ENCODE data around the gene ANO4. TPM values are rescaled to one million over a fixed set of nuclear protein-coding genes. Genes with fewer than 3 reads are reported as not detected.

The ANO4 gene
- total RNA-seq, 1 experiment from 2014 or later, result 5.7 TPM

GRCh38 chr12:101047652-101048051, 253.1 kb downstream of the ANO4 start:
- no peak for DNase-seq
- H4K91ac ChIP-seq (ENCODE audit: insufficient read length, low read depth, low read length), result no peak overlapping the region
- no peak overlapping the region for H2AFZ ChIP-seq (ENCODE audit: low read length)
- H4K8ac ChIP-seq (replicated peaks; ENCODE audit: insufficient read length, low read depth, low read length), result no peak overlapping the region
- no peak overlapping the region for H3K23ac ChIP-seq (ENCODE audit: insufficient read length, low read depth, low read length)
- H3K56ac ChIP-seq (ENCODE audit: insufficient read length, low read depth, low read length), result no peak overlapping the region
- H2BK120ac ChIP-seq (ENCODE audit: low read depth, low read length, poor library complexity, severe bottlenecking), result no peak overlapping the region
- no peak overlapping the region for H3K9ac ChIP-seq (ENCODE audit: extremely low read depth, insufficient read length, low read length)
- H2BK20ac ChIP-seq (ENCODE audit: low read depth, low read length, poor library complexity, severe bottlenecking), result no peak overlapping the region
- no peaks in the 10 kb centered on the region for H3K4me1 ChIP-seq (ENCODE audit: insufficient read depth, low read length)
- no peaks in the 10 kb centered on the region for H3K23me2 ChIP-seq (ENCODE audit: insufficient read length, low read depth, low read length, poor library complexity, severe bottlenecking)
- H3K9me3 Mint-ChIP-seq, result no peaks in the 10 kb centered on the region
- H3K79me2 ChIP-seq (ENCODE audit: insufficient read depth, low read length), result no peaks in the 10 kb centered on the region; the same call in 1 of the 2 replicates
- H3K4ac ChIP-seq (ENCODE audit: low read depth, low read length), result no peak overlapping the region
- H3K79me1 ChIP-seq (ENCODE audit: insufficient read depth, low read depth, low read length, poor library complexity, severe bottlenecking), result no peaks in the 10 kb centered on the region
- H3K36me3 Mint-ChIP-seq (ENCODE audit: insufficient read depth in 1 of 3, low read depth in 3 of 3), result no peaks in the 10 kb centered on the region
- H3K4me1 Mint-ChIP-seq, result no peaks in the 10 kb centered on the region
- H3K14ac ChIP-seq (ENCODE audit: insufficient read depth, low read length), result no peak overlapping the region
- H3K27ac Mint-ChIP-seq, result no peak overlapping the region
- H3K27ac ChIP-seq (ENCODE audit: insufficient read length, low read depth, low read length), result no peak overlapping the region
- no peaks in the 10 kb centered on the region for H3K27me3 Mint-ChIP-seq (ENCODE audit: low read depth)
- H2BK5ac ChIP-seq (ENCODE audit: insufficient read length, low read length), result no peak overlapping the region
- H2BK15ac ChIP-seq (ENCODE audit: low read depth, low read length), result no peak overlapping the region
- TF ChIP-seq CTCF (conservative IDR thresholded peaks at IDR 0.05), result no peak
- no peaks in the 10 kb centered on the region for H3K9me3 ChIP-seq (ENCODE audit: control insufficient read depth, low read depth, low read length)
- H3K18ac ChIP-seq (ENCODE audit: insufficient read length, low read depth, low read length), result no peak overlapping the region
- no peak overlapping the region for H2AK5ac ChIP-seq (ENCODE audit: insufficient read length, low read length)
- H4K20me1 ChIP-seq (ENCODE audit: control insufficient read depth, insufficient read depth, insufficient read length), result no peaks in the 10 kb centered on the region
- H3T11ph ChIP-seq (ENCODE audit: low read length), result no peak overlapping the region
- no peak overlapping the region for H3K4me3 Mint-ChIP-seq
- no peak overlapping the region for H4K5ac ChIP-seq (ENCODE audit: insufficient read length, low read depth, low read length)
- no CpG with 5 or more reads among the region's 1 CpG for WGBS (ENCODE audit: extremely low coverage, insufficient read length, low lambda C conversion rate)
- H2BK12ac ChIP-seq (ENCODE audit: insufficient read length, low read depth, low read length), result no peak overlapping the region
- no peaks in the 10 kb centered on the region for H3K27me3 ChIP-seq (ENCODE audit: insufficient read depth, low read length)
- no peak overlapping the region for H3K4me2 ChIP-seq (ENCODE audit: insufficient read depth, insufficient read length, low read length)
